ENCODE measurements around the gene ELFN2.

GRCh38 chr22:37346505-37346895 is 80.8 kb downstream of the ELFN2 start:
- no peak for TF ChIP-seq MAX (IDR thresholded peaks at IDR 0.05)
- TF ChIP-seq TAF1 (IDR thresholded peaks at IDR 0.05; ENCODE audit: low read depth): no peak
- no peak for TF ChIP-seq EGR1 (IDR thresholded peaks at IDR 0.05)
- TF ChIP-seq CREB1 (IDR thresholded peaks at IDR 0.05; ENCODE audit: low read depth): no peak
- TF ChIP-seq TCF12 (IDR thresholded peaks at IDR 0.05; ENCODE audit: low read depth): no peak
- TF ChIP-seq EP300 (IDR thresholded peaks at IDR 0.05; ENCODE audit: borderline replicate concordance): no peak
- TF ChIP-seq CEBPB (IDR thresholded peaks at IDR 0.05): no peak
- TF ChIP-seq NFIC (IDR thresholded peaks at IDR 0.05): no peak

All from Ishikawa (cell line).